HEK293 (cell line): ENCODE measurements around the gene C1QL3.

Experiments used
- CTCF ChIA-PET: fragments of 350-600 bp; formaldehyde crosslinking; extraction: SDS; loops from one replicate; lab custom pipeline; 2021; ENCODE audit warnings: antibody characterized with exemption; lab: Yijun Ruan, JAX
- POLR2A ChIA-PET: fragments of 300-600 bp; formaldehyde crosslinking; extraction: SDS; loops from one replicate; lab custom pipeline; 2020; ENCODE audit warnings: antibody characterized with exemption, inconsistent platforms; lab: Yijun Ruan, JAX
- H3K27ac ChIP-seq: fragments of 200-500 bp; sonication (Bioruptor generic); 2 replicates; pipeline ENCODE4 v1.5.1; 2014; ENCODE audit warnings: low read depth, low read length, control low read depth, inconsistent platforms; ENCODE audit errors: extremely low read depth
- H3K36me3 ChIP-seq, 2 experiments: fragments of 200-500 bp in 1 of 2; sonication (Bioruptor generic) in 1 of 2; 1 replicate in 1 of 2; 2 replicates in 1 of 2; pipeline ENCODE4 v1.5.1; 2014 to 2017; ENCODE audit warnings: inconsistent platforms in 2 of 2, low read length in 2 of 2; ENCODE audit not compliant: control insufficient read depth in 2 of 2, insufficient read depth in 1 of 2
- H3K4me1 ChIP-seq: fragments of 200-500 bp; sonication (Bioruptor generic); 2 replicates; pipeline ENCODE4 v1.5.1; 2014; ENCODE audit warnings: mild to moderate bottlenecking, low read length, inconsistent platforms; ENCODE audit not compliant: control insufficient read depth, insufficient read depth
- H3K4me3 ChIP-seq: 2 replicates; pipeline ENCODE4 v1.5.1; 2011; ENCODE audit warnings: low read depth, mild to moderate bottlenecking, control low read depth, low read length, moderate library complexity
- H3K9me3 ChIP-seq: fragments of 200-500 bp; sonication (Bioruptor generic); 2 replicates; pipeline ENCODE4 v1.5.1; 2014; ENCODE audit warnings: low read depth, low read length, inconsistent platforms; ENCODE audit not compliant: control insufficient read depth, insufficient read depth
- BCL11B ChIP-seq: fragments of 450-650 bp; formaldehyde crosslinking; IDR thresholded peaks from 2 replicates; pipeline ENCODE4 v1.5.1; 2016; ENCODE audit warnings: low read depth, missing biosample characterization, missing genetic modification characterization
- SCRT2 ChIP-seq: fragments of 450-650 bp; formaldehyde crosslinking; IDR thresholded peaks from 2 replicates; pipeline ENCODE4 v1.5.1; 2016; ENCODE audit warnings: missing biosample characterization, missing genetic modification characterization
- ZNF146 ChIP-seq: fragments of 450-650 bp; formaldehyde crosslinking; IDR thresholded peaks from 2 replicates; pipeline ENCODE4 v1.5.1; 2016; ENCODE audit warnings: missing biosample characterization, missing genetic modification characterization
- ZNF148 ChIP-seq: fragments of 450-650 bp; formaldehyde crosslinking; IDR thresholded peaks from 2 replicates; pipeline ENCODE4 v1.5.0; 2017; ENCODE audit warnings: missing biosample characterization, missing genetic modification characterization, borderline replicate concordance
- ZNF174 ChIP-seq: fragments of 450-650 bp; formaldehyde crosslinking; IDR thresholded peaks from 2 replicates; pipeline ENCODE4 v1.5.0; 2017; ENCODE audit warnings: missing biosample characterization, mild to moderate bottlenecking, missing genetic modification characterization
- ZNF239 ChIP-seq: fragments of 450-650 bp; formaldehyde crosslinking; IDR thresholded peaks from 2 replicates; pipeline ENCODE4 v1.5.1; 2016; ENCODE audit warnings: missing biosample characterization, missing genetic modification characterization
- ZNF280C ChIP-seq: fragments of 450-650 bp; formaldehyde crosslinking; IDR thresholded peaks from 2 replicates; pipeline ENCODE4 v1.5.1; 2016; ENCODE audit warnings: missing biosample characterization, missing genetic modification characterization
- ZNF324 ChIP-seq: fragments of 450-650 bp; formaldehyde crosslinking; IDR thresholded peaks from 2 replicates; pipeline ENCODE4 v1.5.1; 2016; ENCODE audit warnings: missing biosample characterization, missing genetic modification characterization
- ZNF335 ChIP-seq: fragments of 450-650 bp; formaldehyde crosslinking; conservative IDR thresholded peaks from 2 replicates; pipeline ENCODE4 v1.5.1; 2016; ENCODE audit warnings: missing biosample characterization, missing genetic modification characterization
- ZNF433 ChIP-seq: fragments of 450-650 bp; formaldehyde crosslinking; IDR thresholded peaks from 2 replicates; pipeline ENCODE4 v1.5.1; 2016; ENCODE audit warnings: missing biosample characterization, missing genetic modification characterization, low read depth
- ZNF48 ChIP-seq: fragments of 450-650 bp; formaldehyde crosslinking; IDR thresholded peaks from 2 replicates; pipeline ENCODE4 v1.5.1; 2016; ENCODE audit warnings: missing biosample characterization, missing genetic modification characterization
- ZNF580 ChIP-seq: fragments of 450-650 bp; formaldehyde crosslinking; IDR thresholded peaks from 2 replicates; pipeline ENCODE4 v1.5.1; 2016; ENCODE audit warnings: missing biosample characterization, missing genetic modification characterization
- ZNF621 ChIP-seq: fragments of 450-650 bp; formaldehyde crosslinking; IDR thresholded peaks from 2 replicates; pipeline ENCODE4 v1.5.1; 2017; ENCODE audit warnings: missing biosample characterization, missing genetic modification characterization
- ZNF768 ChIP-seq: fragments of 450-650 bp; formaldehyde crosslinking; IDR thresholded peaks from 2 replicates; pipeline ENCODE4 v1.5.1; 2018; ENCODE audit warnings: missing biosample characterization, mild to moderate bottlenecking, missing genetic modification characterization

C1QL3 gene

GRCh38 chr10:16481052-16481728 is 40.5 kb downstream of the C1QL3 start:
- Histone ChIP-seq H3K4me1 (no peaks in the 10 kb centered on the region), H3K4me3 (no peak overlapping the region), H3K9me3 (no peaks in the 10 kb centered on the region), H3K27ac (no peak overlapping the region), H3K36me3 (peaks cover 0 to 1% of the 10 kb centered on the region in 2 experiments; a peak in 1 of 3 replicates)
- ChIA-PET POLR2A (interaction anchor here (0.6 kb wide), 1 partner anchor 35 kb away, joined by 4 read pairs; no protein-coding TSS in a partner anchor), CTCF (interaction anchor here (0.6 kb wide), 1 partner anchor 331 kb away, joined by 4 read pairs; no protein-coding TSS in a partner anchor)
- TF ChIP-seq BCL11B = no peak
- TF ChIP-seq SCRT2 (tag by site-specific recombination) = no peak

GRCh38 chr10:16478801-16479200 is 42.9 kb downstream of the C1QL3 start:
- H3K27ac ChIP-seq = no peak overlapping the region
- TF ChIP-seq ZNF146 (no peak), ZNF239 (tag by site-specific recombination) (no peak), ZNF324 (tag by site-specific recombination) (no peak), ZNF580 (tag by site-specific recombination) (no peak), ZNF433 (tag by site-specific recombination) (no peak), ZNF768 (tag by site-specific recombination) (no peak), ZNF174 (tag by site-specific recombination) (no peak), ZNF48 (no peak), ZNF621 (tag by site-specific recombination) (no peak)
- TF ChIP-seq, all 188 proteins: peak for 0
- CTCF ChIA-PET = interaction anchor here (0.6 kb wide), 1 partner anchor 247 kb away, joined by 3 read pairs; no protein-coding TSS in a partner anchor
- Histone ChIP-seq H3K4me1 (no peaks in the 10 kb centered on the region), H3K9me3 (no peaks in the 10 kb centered on the region), H3K36me3 (no peaks in the 10 kb centered on the region), H3K4me3 (no peak overlapping the region)
- POLR2A ChIA-PET = no interaction called here

GRCh38 chr10:16477757-16478156 is 43.9 kb downstream of the C1QL3 start:
- no peaks in the 10 kb centered on the region for H3K9me3 ChIP-seq
- CTCF ChIA-PET = no interaction called here
- TF ChIP-seq ZNF280C (no peak), ZNF335 (tag by site-specific recombination) (no peak), ZNF148 (tag by site-specific recombination) (no peak)
- TF ChIP-seq, all 188 proteins: peak for 0
- H3K36me3 ChIP-seq = no peaks in the 10 kb centered on the region
- POLR2A ChIA-PET = no interaction called here
- no peak overlapping the region for H3K4me3 ChIP-seq
- no peaks in the 10 kb centered on the region for H3K4me1 ChIP-seq
- H3K27ac ChIP-seq = no peak overlapping the region
